OCI-LY1 (cell line): ENCODE results near the gene TNFSF15.

Experiments used
- H2AFZ ChIP-seq: fragments of 200-600 bp; sonication (generic), shearing (Covaris generic); 2 replicates; pipeline ENCODE4 v1.6.0; 2014; ENCODE audit warnings: antibody characterized with exemption, mild to moderate bottlenecking, low read length
- H3F3A ChIP-seq: fragments of 200-600 bp; sonication (generic), shearing (Covaris generic); 2 replicates; pipeline ENCODE4 v1.6.0; 2014; ENCODE audit warnings: mild to moderate bottlenecking, antibody characterized with exemption, low read length, moderate library complexity; ENCODE audit not compliant: insufficient read depth
- H3K27ac ChIP-seq: fragments of 200-600 bp; sonication (generic); 2 replicates; pipeline ENCODE4 v1.5.1; 2014; ENCODE audit warnings: low read length, mixed run types, mild to moderate bottlenecking, low read depth; ENCODE audit not compliant: poor library complexity, severe bottlenecking
- H3K27me3 ChIP-seq: fragments of 200-600 bp; sonication (generic); 2 replicates; pipeline ENCODE4 v1.6.0; 2014; ENCODE audit warnings: antibody characterized with exemption, mild to moderate bottlenecking, low read length, moderate library complexity; ENCODE audit not compliant: insufficient read depth
- H3K36me3 ChIP-seq: fragments of 200-600 bp; sonication (generic); 2 replicates; pipeline ENCODE4 v1.6.1; 2014; ENCODE audit warnings: mild to moderate bottlenecking, antibody characterized with exemption, low read length, moderate library complexity, mixed read lengths; ENCODE audit not compliant: insufficient read depth
- H3K4me1 ChIP-seq: fragments of 200-600 bp; sonication (generic); 2 replicates; pipeline ENCODE4 v1.5.1; 2014; ENCODE audit warnings: mild to moderate bottlenecking, low read length, moderate library complexity; ENCODE audit not compliant: insufficient read depth, severe bottlenecking
- H3K4me2 ChIP-seq: fragments of 200-600 bp; sonication (generic), shearing (Covaris generic); 2 replicates; pipeline ENCODE4 v1.6.1; 2014; ENCODE audit warnings: low read length
- H3K4me3 ChIP-seq: fragments of 200-600 bp; sonication (generic); 2 replicates; pipeline ENCODE4 v1.5.1; 2014; ENCODE audit warnings: low read length, low read depth, mild to moderate bottlenecking, mixed read lengths; ENCODE audit not compliant: poor library complexity, severe bottlenecking
- H3K79me2 ChIP-seq: fragments of 200-600 bp; shearing (Covaris generic); 2 replicates; pipeline ENCODE4 v1.6.1; 2016; ENCODE audit warnings: mixed run types, low read length, mixed read lengths; ENCODE audit not compliant: insufficient read depth
- H3K9ac ChIP-seq: fragments of 200-600 bp; sonication (generic), shearing (Covaris generic); 2 replicates; pipeline ENCODE4 v1.6.1; 2014; ENCODE audit warnings: mild to moderate bottlenecking, low read length, mixed read lengths
- H3K9me2 ChIP-seq: fragments of 200-600 bp; sonication (generic), shearing (Covaris generic); 2 replicates; pipeline ENCODE4 v1.6.1; 2014; ENCODE audit warnings: low read depth, mild to moderate bottlenecking, low read length, mixed read lengths
- H3K9me3 ChIP-seq: fragments of 200-600 bp; shearing (Covaris generic); 2 replicates; pipeline ENCODE4 v1.6.1; 2014; ENCODE audit warnings: low read length, mixed read lengths
- H4K20me1 ChIP-seq: fragments of 200-600 bp; sonication (generic), shearing (Covaris generic); 2 replicates; pipeline ENCODE4 v1.6.0; 2016; ENCODE audit warnings: mild to moderate bottlenecking, low read length; ENCODE audit not compliant: insufficient read depth
- CTCF ChIP-seq: fragments of 200-600 bp; sonication (generic), shearing (Covaris generic); IDR thresholded peaks from 2 replicates; pipeline ENCODE4 v1.5.1; 2017; ENCODE audit warnings: mild to moderate bottlenecking, antibody characterized with exemption, low read length, moderate library complexity, mixed read lengths
- EZH2 ChIP-seq: fragments of 200-600 bp; sonication (generic), shearing (Covaris generic); IDR thresholded peaks from 2 replicates; pipeline ENCODE4 v1.8.0; 2017; ENCODE audit warnings: borderline replicate concordance, mixed run types, mild to moderate bottlenecking, antibody characterized with exemption, low read length, moderate library complexity, mixed read lengths

TNFSF15 gene

GRCh38 chr9:114852050-114852594, 46.3 kb upstream of the TNFSF15 start:
- Histone ChIP-seq H3K27me3 (no peaks in the 10 kb centered on the region), H3K36me3 (no peaks in the 10 kb centered on the region), H2AFZ (no peak overlapping the region), H3K9me2 (no peaks in the 10 kb centered on the region), H3K79me2 (no peaks in the 10 kb centered on the region), H3K4me3 (no peak overlapping the region), H3K9ac (no peak overlapping the region), H3K4me2 (no peak overlapping the region), H3K27ac (no peak overlapping the region), H3F3A (no peaks in the 10 kb centered on the region), H3K9me3 (no peaks in the 10 kb centered on the region), H3K4me1 (no peaks in the 10 kb centered on the region), H4K20me1 (no peaks in the 10 kb centered on the region)
- TF ChIP-seq CTCF (no peak), EZH2 (no peak)

- Histone ChIP-seq H3F3A (no peaks in the 10 kb centered on the region), H4K20me1 (no peaks in the 10 kb centered on the region), H3K4me1 (no peaks in the 10 kb centered on the region), H3K9ac (no peak overlapping the region), H3K27me3 (no peaks in the 10 kb centered on the region), H3K9me3 (no peaks in the 10 kb centered on the region), H3K9me2 (no peaks in the 10 kb centered on the region), H3K4me3 (no peak overlapping the region), H3K4me2 (no peak overlapping the region), H2AFZ (no peak overlapping the region), H3K36me3 (no peaks in the 10 kb centered on the region), H3K27ac (no peak overlapping the region), H3K79me2 (no peaks in the 10 kb centered on the region)
- no peak for TF ChIP-seq CTCF
- no peak for TF ChIP-seq EZH2
Observed at GRCh38 chr9:114851306-114851705, 45.5 kb upstream of the TNFSF15 start.

- no peaks in the 10 kb centered on the region for H3K79me2 ChIP-seq
- H3K4me3 ChIP-seq: no peak overlapping the region
- H4K20me1 ChIP-seq: no peaks in the 10 kb centered on the region
- no peaks in the 10 kb centered on the region for H3F3A ChIP-seq
- H3K9me2 ChIP-seq: no peaks in the 10 kb centered on the region
- no peak overlapping the region for H3K9ac ChIP-seq
- no peaks in the 10 kb centered on the region for H3K4me1 ChIP-seq
- H3K36me3 ChIP-seq: no peaks in the 10 kb centered on the region
- H2AFZ ChIP-seq: no peak overlapping the region
- TF ChIP-seq EZH2 (no peak), CTCF (no peak)
- no peak overlapping the region for H3K27ac ChIP-seq
- no peak overlapping the region for H3K4me2 ChIP-seq
- no peaks in the 10 kb centered on the region for H3K27me3 ChIP-seq
- no peaks in the 10 kb centered on the region for H3K9me3 ChIP-seq
Observed at GRCh38 chr9:114850871-114851270, 45.0 kb upstream of the TNFSF15 start.
